Type B pancreatic cell (in vitro differentiated cells): Measurements from ENCODE around the gene CISD3. TPM values are rescaled to one million over a fixed set of nuclear protein-coding genes. Genes with fewer than 3 reads are reported as not detected.
A peak's percentile ranks its signal among the peaks of the same experiment; 100 is the strongest.

Source experiments
- DNase-seq: peaks from one replicate; pipeline ENCODE4 v3.0.0; 2021; ENCODE audit warnings: mixed read lengths; ENCODE audit not compliant: unreplicated experiment; ENCODE audit errors: extremely low spot score
- H3K27ac Mint-ChIP-seq: 2 replicates; pipeline ENCODE4 v1.8.0; 2021; ENCODE audit warnings: mild to moderate bottlenecking, mixed read lengths
- H3K27me3 Mint-ChIP-seq: 2 replicates; pipeline ENCODE4 v1.8.0; 2021; ENCODE audit warnings: mixed read lengths
- H3K36me3 Mint-ChIP-seq: 2 replicates; pipeline ENCODE4 v1.8.0; 2021; ENCODE audit warnings: mixed read lengths
- H3K4me1 Mint-ChIP-seq: one replicate; pipeline ENCODE4 v1.8.0; 2021; ENCODE audit warnings: mixed read lengths; ENCODE audit not compliant: unreplicated experiment
- H3K4me3 Mint-ChIP-seq: 2 replicates; pipeline ENCODE4 v1.8.0; 2021; ENCODE audit warnings: mild to moderate bottlenecking, mixed read lengths
- H3K9me3 Mint-ChIP-seq: 2 replicates; pipeline ENCODE4 v1.8.0; 2021; ENCODE audit warnings: mixed read lengths
- CTCF ChIP-seq: fragments of 200-600 bp; sonication (generic); conservative IDR thresholded peaks from 2 replicates; pipeline ENCODE4 v1.5.0; 2021; ENCODE audit warnings: antibody characterized with exemption, mild to moderate bottlenecking
- total RNA-seq: library from RNA; stranded (reverse); gene quantifications from 2 replicates; pipeline ENCODE4 v1.2.1, GENCODE V29; 2021; ENCODE audit warnings: low replicate concordance

Gene CISD3
- total RNA-seq, 1 donor from 2014 or later: 12.8 TPM

GRCh38 chr17:38732376-38733281, 2.5 kb downstream of the CISD3 start:
- H3K4me3 Mint-ChIP-seq: peak overlapping the region; percentile 99
- peaks cover 3% of the 10 kb centered on the region for H3K27me3 Mint-ChIP-seq
- H3K27ac Mint-ChIP-seq: peak overlapping the region; percentile 83
- no peak for TF ChIP-seq CTCF
- H3K36me3 Mint-ChIP-seq: no peaks in the 10 kb centered on the region
- H3K4me1 Mint-ChIP-seq: peaks cover 29% of the 10 kb centered on the region
- H3K9me3 Mint-ChIP-seq: no peaks in the 10 kb centered on the region
- DNase-seq: no peak

GRCh38 chr17:38733282-38733981, 3.3 kb downstream of the CISD3 start:
- H3K9me3 Mint-ChIP-seq: no peaks in the 10 kb centered on the region
- peaks cover 4% of the 10 kb centered on the region for H3K36me3 Mint-ChIP-seq
- H3K27me3 Mint-ChIP-seq: peaks cover 3% of the 10 kb centered on the region
- no peak for TF ChIP-seq CTCF
- no peak for DNase-seq
- H3K4me1 Mint-ChIP-seq: peaks cover 33% of the 10 kb centered on the region
- peak overlapping the region; percentile 73 for H3K4me3 Mint-ChIP-seq
- H3K27ac Mint-ChIP-seq: peak overlapping the region; percentile 77

GRCh38 chr17:38733982-38734973, 4.1 kb downstream of the CISD3 start:
- Mint-ChIP-seq H3K27ac (no peak overlapping the region), H3K9me3 (no peaks in the 10 kb centered on the region), H3K36me3 (peaks cover 4% of the 10 kb centered on the region), H3K27me3 (peaks cover 3% of the 10 kb centered on the region), H3K4me1 (peaks cover 30% of the 10 kb centered on the region), H3K4me3 (no peak overlapping the region)
- DNase-seq: no peak
- peak; percentile 35 for TF ChIP-seq CTCF

GRCh38 chr17:38735161-38735997, 5.2 kb downstream of the CISD3 start:
- H3K4me1 Mint-ChIP-seq: peaks cover 27% of the 10 kb centered on the region
- H3K4me3 Mint-ChIP-seq: no peak overlapping the region
- no peak overlapping the region for H3K27ac Mint-ChIP-seq
- H3K27me3 Mint-ChIP-seq: peaks cover 3% of the 10 kb centered on the region
- no peak for DNase-seq
- peak; percentile 93 for TF ChIP-seq CTCF
- H3K9me3 Mint-ChIP-seq: no peaks in the 10 kb centered on the region
- H3K36me3 Mint-ChIP-seq: peaks cover 4% of the 10 kb centered on the region
